Effector memory CD8-positive, alpha-beta T cell (primary cell): ENCODE measurements around the gene DLG1.

Source experiments
- ATAC-seq: fragments of 150-1000 bp; cut with Tn5 transposase; replicated peaks from 2 replicates; pipeline ENCODE4 v1.10.0; 2021; ENCODE audit warnings: mild to moderate bottlenecking, moderate library complexity
- DNase-seq, 3 experiments: peaks; one replicate each; pipeline ENCODE4 v3.0.0; 2021
- H3K27ac Mint-ChIP-seq, 2 donors: one replicate each; pipeline ENCODE4 v1.8.0; 2022; ENCODE audit warnings: mild to moderate bottlenecking in 2 of 2, mixed read lengths in 2 of 2, moderate library complexity in 2 of 2
- H3K27me3 Mint-ChIP-seq, 2 donors: one replicate each; pipeline ENCODE4 v1.8.0; 2022; ENCODE audit warnings: mixed read lengths in 2 of 2
- H3K36me3 Mint-ChIP-seq: one replicate; pipeline ENCODE4 v1.8.0; 2022; ENCODE audit warnings: mild to moderate bottlenecking, moderate library complexity, mixed read lengths; ENCODE audit not compliant: insufficient read depth
- H3K4me1 Mint-ChIP-seq, 2 donors: one replicate each; pipeline ENCODE4 v1.8.0; 2022; ENCODE audit warnings: low read depth in 2 of 2, mixed read lengths in 2 of 2
- H3K4me3 Mint-ChIP-seq, 2 donors: one replicate each; pipeline ENCODE4 v1.8.0; 2022; ENCODE audit warnings: mild to moderate bottlenecking in 2 of 2, mixed read lengths in 2 of 2, moderate library complexity in 2 of 2
- H3K9me3 Mint-ChIP-seq, 2 donors: one replicate each; pipeline ENCODE4 v1.8.0; 2022; ENCODE audit warnings: mixed read lengths in 2 of 2

DLG1 gene

GRCh38 chr3:197241173-197241572 is 57.2 kb downstream of the DLG1 start:
- DNase-seq (no peak), ATAC-seq (no peak)
- Mint-ChIP-seq H3K4me3 (peak overlapping the region in 1 of 2 donors; percentile 21), H3K4me1 (peaks cover 35 to 48% of the 10 kb centered on the region in 2 donors), H3K9me3 (peaks cover 4 to 16% of the 10 kb centered on the region in 2 donors), H3K36me3 (no peaks in the 10 kb centered on the region), H3K27me3 (no peaks in the 10 kb centered on the region), H3K27ac (peak overlapping the region in 1 of 2 donors; percentile 61)

DNA sequence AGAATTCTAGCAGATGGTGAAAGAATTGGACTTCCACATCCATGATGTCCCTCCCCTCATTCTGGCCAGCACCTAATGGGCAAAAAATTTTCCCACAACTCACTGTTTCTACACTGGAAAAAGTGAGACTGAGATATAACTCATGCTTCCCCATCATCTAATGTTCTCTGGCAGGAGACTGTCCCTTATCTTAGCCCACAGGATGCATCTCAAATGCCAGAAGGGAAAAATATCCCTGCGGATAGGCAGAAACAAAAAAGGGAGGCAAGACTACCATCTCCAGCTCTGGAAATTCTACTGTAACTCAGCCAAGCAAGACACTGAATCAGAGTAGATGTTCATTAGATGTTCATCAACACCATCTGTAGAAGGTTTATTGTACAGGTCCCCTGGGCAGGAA is 58.6 kb downstream of the DLG1 start:
- peaks cover 4 to 16% of the 10 kb centered on the region in 2 donors for H3K9me3 Mint-ChIP-seq
- no peaks in the 10 kb centered on the region for H3K27me3 Mint-ChIP-seq
- H3K4me3 Mint-ChIP-seq = peak overlapping the region in 1 of 2 donors; percentile 38
- H3K36me3 Mint-ChIP-seq = peaks cover 3% of the 10 kb centered on the region
- no peak for ATAC-seq
- no peak for DNase-seq
- peak overlapping the region in 1 of 2 donors; percentile 9 for H3K27ac Mint-ChIP-seq
- H3K4me1 Mint-ChIP-seq = peaks cover 40 to 52% of the 10 kb centered on the region in 2 donors

- no peaks in the 10 kb centered on the region for H3K27me3 Mint-ChIP-seq
- no peak overlapping the region for H3K4me3 Mint-ChIP-seq
- H3K36me3 Mint-ChIP-seq = peaks cover 3% of the 10 kb centered on the region
- no peak for ATAC-seq
- peaks cover 4 to 16% of the 10 kb centered on the region in 2 donors for H3K9me3 Mint-ChIP-seq
- H3K27ac Mint-ChIP-seq = peak overlapping the region in 1 of 2 donors; percentile 7
- peaks cover 44 to 54% of the 10 kb centered on the region in 2 donors for H3K4me1 Mint-ChIP-seq
- DNase-seq = no peak
Measured at GRCh38 chr3:197238842-197239241, 59.6 kb downstream of the DLG1 start.

DNA sequence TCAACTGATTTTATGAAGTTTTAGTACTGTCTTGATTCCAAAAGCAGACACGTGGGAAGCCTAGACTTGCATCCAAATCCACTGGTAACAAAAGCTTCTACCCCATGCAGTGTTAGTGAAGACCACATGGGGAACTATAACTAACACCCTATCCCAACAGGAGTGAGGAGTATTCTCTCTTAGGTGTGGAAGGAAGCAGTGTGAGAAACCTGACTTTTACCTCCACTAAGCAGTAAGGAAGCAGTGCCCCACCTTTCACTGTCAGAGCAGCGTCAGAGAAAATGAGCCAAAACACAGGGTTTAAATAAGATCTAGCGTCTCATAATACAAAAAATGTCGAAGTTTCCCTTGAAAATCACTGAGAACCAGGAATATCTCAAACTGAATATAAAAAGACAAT is 60.5 kb downstream of the DLG1 start:
- H3K9me3 Mint-ChIP-seq = peaks cover 4 to 16% of the 10 kb centered on the region in 2 donors
- H3K4me3 Mint-ChIP-seq = no peak overlapping the region
- ATAC-seq = no peak
- peaks cover 44 to 57% of the 10 kb centered on the region in 2 donors for H3K4me1 Mint-ChIP-seq
- no peak for DNase-seq
- H3K27me3 Mint-ChIP-seq = no peaks in the 10 kb centered on the region
- peaks cover 3% of the 10 kb centered on the region for H3K36me3 Mint-ChIP-seq
- no peak overlapping the region for H3K27ac Mint-ChIP-seq

DNA sequence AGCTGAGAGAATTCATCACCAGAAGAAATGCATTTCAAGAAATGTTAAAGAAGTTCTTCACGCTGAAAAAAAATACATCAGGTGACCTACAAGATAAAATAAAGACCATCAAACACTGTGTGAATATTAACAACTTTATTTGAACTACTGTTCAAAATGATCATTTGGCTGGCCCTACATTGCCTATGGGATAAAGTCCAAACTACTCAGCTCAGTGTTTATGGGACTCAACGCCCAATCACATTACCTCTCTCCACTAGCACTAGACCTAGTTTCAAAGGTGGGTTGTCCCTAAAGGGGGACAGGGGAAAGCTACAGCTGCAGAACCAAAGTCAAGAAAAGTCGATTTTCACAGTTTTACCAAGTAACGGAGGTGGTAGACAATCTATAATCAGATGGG is 62.0 kb downstream of the DLG1 start:
- H3K27ac Mint-ChIP-seq = no peak overlapping the region
- peaks cover 3% of the 10 kb centered on the region for H3K36me3 Mint-ChIP-seq
- ATAC-seq (no peak), DNase-seq (no peak)
- H3K9me3 Mint-ChIP-seq = peaks cover 0 to 8% of the 10 kb centered on the region in 2 donors
- no peaks in the 10 kb centered on the region for H3K27me3 Mint-ChIP-seq
- peaks cover 39 to 56% of the 10 kb centered on the region in 2 donors for H3K4me1 Mint-ChIP-seq
- H3K4me3 Mint-ChIP-seq = no peak overlapping the region

GRCh38 chr3:197234947-197235914 is 63.2 kb downstream of the DLG1 start:
- no peak for DNase-seq
- Mint-ChIP-seq H3K9me3 (peaks cover 0 to 4% of the 10 kb centered on the region in 2 donors), H3K27me3 (no peaks in the 10 kb centered on the region), H3K4me1 (peaks cover 36 to 52% of the 10 kb centered on the region in 2 donors), H3K4me3 (no peak overlapping the region), H3K36me3 (peaks cover 6% of the 10 kb centered on the region), H3K27ac (no peak overlapping the region)
- ATAC-seq = no peak

GRCh38 chr3:197231321-197231720 is 67.1 kb downstream of the DLG1 start:
- Mint-ChIP-seq H3K27ac (peak overlapping the region in 1 of 2 donors; percentile 19), H3K4me3 (no peak overlapping the region), H3K9me3 (no peaks in the 10 kb centered on the region), H3K36me3 (peaks cover 6% of the 10 kb centered on the region), H3K27me3 (no peaks in the 10 kb centered on the region), H3K4me1 (peaks cover 20 to 40% of the 10 kb centered on the region in 2 donors)
- DNase-seq (no peak), ATAC-seq (no peak)

GRCh38 chr3:197229836-197230235 is 68.6 kb downstream of the DLG1 start:
- Mint-ChIP-seq H3K4me1 (peaks cover 18 to 44% of the 10 kb centered on the region in 2 donors), H3K27me3 (no peaks in the 10 kb centered on the region), H3K9me3 (no peaks in the 10 kb centered on the region), H3K27ac (no peak overlapping the region), H3K4me3 (no peak overlapping the region), H3K36me3 (peaks cover 6% of the 10 kb centered on the region)
- no peak for DNase-seq
- ATAC-seq = no peak

GRCh38 chr3:197229178-197229577 is 69.2 kb downstream of the DLG1 start:
- Mint-ChIP-seq H3K4me1 (peaks cover 15 to 40% of the 10 kb centered on the region in 2 donors), H3K9me3 (no peaks in the 10 kb centered on the region), H3K27me3 (no peaks in the 10 kb centered on the region), H3K27ac (peak overlapping the region in 1 of 2 donors; percentile 50), H3K36me3 (peaks cover 8% of the 10 kb centered on the region), H3K4me3 (no peak overlapping the region)
- DNase-seq (no peak), ATAC-seq (no peak)

- ATAC-seq (no peak), DNase-seq (no peak)
- H3K9me3 Mint-ChIP-seq = no peaks in the 10 kb centered on the region
- no peak overlapping the region for H3K27ac Mint-ChIP-seq
- no peak overlapping the region for H3K4me3 Mint-ChIP-seq
- no peaks in the 10 kb centered on the region for H3K27me3 Mint-ChIP-seq
- H3K36me3 Mint-ChIP-seq = peaks cover 8% of the 10 kb centered on the region
- peaks cover 17 to 37% of the 10 kb centered on the region in 2 donors for H3K4me1 Mint-ChIP-seq
Measured at GRCh38 chr3:197227780-197228574, 70.4 kb downstream of the DLG1 start.

- Mint-ChIP-seq H3K9me3 (no peaks in the 10 kb centered on the region), H3K27me3 (no peaks in the 10 kb centered on the region), H3K27ac (no peak overlapping the region), H3K36me3 (peaks cover 7% of the 10 kb centered on the region), H3K4me3 (no peak overlapping the region), H3K4me1 (peaks cover 23 to 39% of the 10 kb centered on the region in 2 donors)
- ATAC-seq (no peak), DNase-seq (no peak)
Measured at GRCh38 chr3:197226179-197226578, 72.2 kb downstream of the DLG1 start.

DNA sequence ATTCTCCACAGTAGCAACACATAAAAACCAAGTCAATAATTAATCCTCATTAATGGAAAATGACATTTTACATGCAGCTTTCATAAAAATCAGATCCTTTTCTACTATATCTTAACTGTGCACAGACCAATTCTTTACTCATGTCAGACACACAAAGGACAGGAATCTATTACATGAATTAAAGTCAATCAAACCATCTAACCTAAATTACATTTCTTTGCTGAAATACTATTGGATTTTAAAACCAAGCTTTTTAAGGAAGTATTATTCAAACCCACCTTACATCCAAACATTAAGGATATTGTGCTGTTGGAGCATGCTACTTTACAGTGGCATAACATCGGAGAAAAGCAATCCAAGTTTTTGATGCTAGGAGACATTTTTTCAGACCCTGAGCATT is 72.8 kb downstream of the DLG1 start:
- no peaks in the 10 kb centered on the region for H3K27me3 Mint-ChIP-seq

DNA sequence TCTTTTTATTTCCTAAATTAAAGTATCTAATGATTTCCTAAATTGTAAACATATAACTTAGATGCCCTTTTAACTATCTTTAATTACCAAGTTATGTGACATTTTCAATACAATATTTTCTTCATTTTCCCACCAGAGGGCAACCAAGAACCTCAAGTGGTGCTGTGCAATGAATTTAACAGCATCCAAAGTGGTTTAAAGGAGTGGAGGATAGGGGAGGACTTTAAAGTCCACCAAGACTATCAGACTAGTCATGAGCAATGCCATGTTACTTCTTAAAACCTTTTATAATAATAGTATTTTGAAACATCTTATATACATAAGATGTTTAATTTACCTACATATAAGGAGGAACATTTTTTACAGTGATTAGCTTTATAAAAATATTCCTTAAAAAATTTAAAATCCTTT is 74.4 kb downstream of the DLG1 start:
- ATAC-seq (peak; percentile 26), DNase-seq (no peak)
- Mint-ChIP-seq H3K27ac (no peak overlapping the region), H3K36me3 (peaks cover 9% of the 10 kb centered on the region), H3K27me3 (no peaks in the 10 kb centered on the region), H3K4me3 (no peak overlapping the region), H3K4me1 (peaks cover 21 to 39% of the 10 kb centered on the region in 2 donors), H3K9me3 (no peaks in the 10 kb centered on the region)

More for the DNA sequence above, 72.8 kb downstream of the DLG1 start:
- no peak overlapping the region for H3K27ac Mint-ChIP-seq
- DNase-seq (no peak), ATAC-seq (no peak)
- no peaks in the 10 kb centered on the region for H3K9me3 Mint-ChIP-seq
- peaks cover 23 to 41% of the 10 kb centered on the region in 2 donors for H3K4me1 Mint-ChIP-seq
- H3K4me3 Mint-ChIP-seq = no peak overlapping the region
- peaks cover 9% of the 10 kb centered on the region for H3K36me3 Mint-ChIP-seq
